ENCODE measurements around the gene ALK. TPM values are rescaled to one million over a fixed set of nuclear protein-coding genes. Genes with fewer than 3 reads are reported as not detected.

ALK gene
- total and polyA plus RNA-seq, 10 of the 15 experiments (the other 5 are each of a cell fraction or from before 2014, with no cell fraction given), result 0.11 TPM; not detected in 9

DNA sequence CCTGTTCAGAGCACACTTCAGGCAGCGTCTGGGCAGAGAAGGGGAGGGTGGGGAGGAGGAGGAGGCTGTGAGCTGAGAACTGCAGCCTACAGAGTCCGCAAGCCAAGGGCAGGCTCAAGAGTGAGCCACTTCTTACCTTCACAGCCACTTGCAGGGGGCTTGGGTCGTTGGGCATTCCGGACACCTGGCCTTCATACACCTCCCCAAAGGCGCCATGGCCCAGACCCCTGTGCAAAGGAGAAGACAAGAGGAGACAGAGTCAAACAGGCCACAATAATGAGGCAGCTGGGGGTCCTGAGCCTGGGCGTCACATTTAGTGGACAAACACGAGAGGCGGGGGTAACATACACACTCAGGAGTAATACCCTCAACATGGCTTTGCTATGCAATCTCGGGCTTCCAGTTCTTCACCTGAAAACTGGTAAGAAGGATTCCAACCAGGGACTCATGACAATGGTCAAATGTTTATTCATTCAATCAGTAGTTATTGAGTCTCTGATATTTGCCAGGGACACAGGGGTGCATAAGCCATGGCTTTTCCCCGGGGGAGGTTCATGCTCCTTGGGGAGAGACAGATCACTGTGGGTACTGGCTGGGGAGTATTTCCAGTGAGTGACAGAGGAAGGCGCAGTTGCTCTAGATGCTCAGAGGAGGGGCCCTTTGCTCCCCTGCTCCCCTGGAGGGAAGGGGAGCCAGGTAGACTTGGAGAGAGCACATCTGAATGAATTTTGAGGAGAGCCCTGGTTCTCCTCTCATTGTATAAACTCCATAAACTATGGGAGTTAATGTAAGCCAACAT is 698.8 kb downstream of the ALK start:
- intact Hi-C loops (cut with micrococcal nuclease; ENCODE audit: unreplicated experiment), result no loop called here
- ChIA-PET RAD21 (ENCODE audit: unreplicated experiment) (no interaction called here), CTCF (interaction anchor here (1.5 kb wide), 1 partner anchor 16 kb away, joined by 4 read pairs; no protein-coding TSS in a partner anchor), POLR2A (no interaction called here), SMC1A (ENCODE audit: uncharacterized antibody, unreplicated experiment) (no interaction called here)
- ATAC-seq (no peak), FAIRE-seq (no peak), DNase-seq (ENCODE audit: low read depth, low spot score) (no peak)
- H3K79me2 ChIP-seq (ENCODE audit: control insufficient read depth, insufficient read depth, low read length), result no peaks in the 10 kb centered on the region
- H3K4me3 ChIP-seq, result no peak overlapping the region
- no TSS peak for BruUV-seq (replicated peaks)
- no peaks in the 10 kb centered on the region for H3K27me3 ChIP-seq (replicated peaks in 1 of 2; ENCODE audit: control insufficient read depth in 2 of 2, insufficient read depth in 2 of 2, low read length in 1 of 2)
- H3K9ac ChIP-seq (ENCODE audit: control insufficient read depth, insufficient read depth, low read length), result no peak overlapping the region
- no peaks in the 10 kb centered on the region for H3K9me3 ChIP-seq (replicated peaks; ENCODE audit: control insufficient read depth, insufficient read depth, low read length)
- in situ Hi-C loops (cut with MboI), result no loop called here
- no peaks in the 10 kb centered on the region for H3K36me3 ChIP-seq (ENCODE audit: control insufficient read depth in 2 of 2, insufficient read depth in 2 of 2, low read length in 1 of 2)
- no peak overlapping the region for H3K27ac ChIP-seq (ENCODE audit: control insufficient read depth, insufficient read depth)
- no peaks in the 10 kb centered on the region for H3K4me1 ChIP-seq (ENCODE audit: control insufficient read depth, insufficient read depth, low read length)
- no peak overlapping the region for H2AFZ ChIP-seq (ENCODE audit: control insufficient read depth, low read depth, low read length)
- no peaks in the 10 kb centered on the region for H4K20me1 ChIP-seq (ENCODE audit: control insufficient read depth, insufficient read depth)
- no peak overlapping the region for H3K4me2 ChIP-seq (ENCODE audit: control insufficient read depth, insufficient read depth)
- WGBS (ENCODE audit: insufficient coverage, insufficient replicate concordance, low lambda C conversion rate, missing lambda C conversion rate), result 38% methylated on average over 10 of the region's 11 CpGs
- TF ChIP-seq, protein P1, sequence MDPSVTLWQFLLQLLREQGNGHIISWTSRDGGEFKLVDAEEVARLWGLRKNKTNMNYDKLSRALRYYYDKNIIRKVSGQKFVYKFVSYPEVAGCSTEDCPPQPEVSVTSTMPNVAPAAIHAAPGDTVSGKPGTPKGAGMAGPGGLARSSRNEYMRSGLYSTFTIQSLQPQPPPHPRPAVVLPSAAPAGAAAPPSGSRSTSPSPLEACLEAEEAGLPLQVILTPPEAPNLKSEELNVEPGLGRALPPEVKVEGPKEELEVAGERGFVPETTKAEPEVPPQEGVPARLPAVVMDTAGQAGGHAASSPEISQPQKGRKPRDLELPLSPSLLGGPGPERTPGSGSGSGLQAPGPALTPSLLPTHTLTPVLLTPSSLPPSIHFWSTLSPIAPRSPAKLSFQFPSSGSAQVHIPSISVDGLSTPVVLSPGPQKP (IDR thresholded peaks at IDR 0.05; ENCODE audit: low read depth, low read length), result no peak
- TF ChIP-seq WRNIP1 (IDR thresholded peaks at IDR 0.05; ENCODE audit: borderline replicate concordance, low read depth, low read length) (no peak), SUPT20H (IDR thresholded peaks at IDR 0.05; ENCODE audit: borderline replicate concordance, control insufficient read depth, low read depth, low read length) (no peak), FOXM1 (IDR thresholded peaks at IDR 0.05; ENCODE audit: low read depth, low read length) (no peak), CEBPB (IDR thresholded peaks at IDR 0.05; ENCODE audit: borderline replicate concordance in 1 of 2, low read depth in 2 of 2, low read length in 2 of 2) (no peak), EED (IDR thresholded peaks at IDR 0.05; ENCODE audit: low read depth) (no peak), ZZZ3 (IDR thresholded peaks at IDR 0.05; ENCODE audit: control insufficient read depth, insufficient read length, low read depth) (no peak), POLR2AphosphoS2 (IDR thresholded peaks at IDR 0.05; ENCODE audit: low read depth, low read length) (no peak)
- TF ChIP-seq, protein P2, sequence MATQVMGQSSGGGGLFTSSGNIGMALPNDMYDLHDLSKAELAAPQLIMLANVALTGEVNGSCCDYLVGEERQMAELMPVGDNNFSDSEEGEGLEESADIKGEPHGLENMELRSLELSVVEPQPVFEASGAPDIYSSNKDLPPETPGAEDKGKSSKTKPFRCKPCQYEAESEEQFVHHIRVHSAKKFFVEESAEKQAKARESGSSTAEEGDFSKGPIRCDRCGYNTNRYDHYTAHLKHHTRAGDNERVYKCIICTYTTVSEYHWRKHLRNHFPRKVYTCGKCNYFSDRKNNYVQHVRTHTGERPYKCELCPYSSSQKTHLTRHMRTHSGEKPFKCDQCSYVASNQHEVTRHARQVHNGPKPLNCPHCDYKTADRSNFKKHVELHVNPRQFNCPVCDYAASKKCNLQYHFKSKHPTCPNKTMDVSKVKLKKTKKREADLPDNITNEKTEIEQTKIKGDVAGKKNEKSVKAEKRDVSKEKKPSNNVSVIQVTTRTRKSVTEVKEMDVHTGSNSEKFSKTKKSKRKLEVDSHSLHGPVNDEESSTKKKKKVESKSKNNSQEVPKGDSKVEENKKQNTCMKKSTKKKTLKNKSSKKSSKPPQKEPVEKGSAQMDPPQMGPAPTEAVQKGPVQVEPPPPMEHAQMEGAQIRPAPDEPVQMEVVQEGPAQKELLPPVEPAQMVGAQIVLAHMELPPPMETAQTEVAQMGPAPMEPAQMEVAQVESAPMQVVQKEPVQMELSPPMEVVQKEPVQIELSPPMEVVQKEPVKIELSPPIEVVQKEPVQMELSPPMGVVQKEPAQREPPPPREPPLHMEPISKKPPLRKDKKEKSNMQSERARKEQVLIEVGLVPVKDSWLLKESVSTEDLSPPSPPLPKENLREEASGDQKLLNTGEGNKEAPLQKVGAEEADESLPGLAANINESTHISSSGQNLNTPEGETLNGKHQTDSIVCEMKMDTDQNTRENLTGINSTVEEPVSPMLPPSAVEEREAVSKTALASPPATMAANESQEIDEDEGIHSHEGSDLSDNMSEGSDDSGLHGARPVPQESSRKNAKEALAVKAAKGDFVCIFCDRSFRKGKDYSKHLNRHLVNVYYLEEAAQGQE (IDR thresholded peaks at IDR 0.05; ENCODE audit: low read depth, low read length), result no peak
- TF ChIP-seq, protein P3, sequence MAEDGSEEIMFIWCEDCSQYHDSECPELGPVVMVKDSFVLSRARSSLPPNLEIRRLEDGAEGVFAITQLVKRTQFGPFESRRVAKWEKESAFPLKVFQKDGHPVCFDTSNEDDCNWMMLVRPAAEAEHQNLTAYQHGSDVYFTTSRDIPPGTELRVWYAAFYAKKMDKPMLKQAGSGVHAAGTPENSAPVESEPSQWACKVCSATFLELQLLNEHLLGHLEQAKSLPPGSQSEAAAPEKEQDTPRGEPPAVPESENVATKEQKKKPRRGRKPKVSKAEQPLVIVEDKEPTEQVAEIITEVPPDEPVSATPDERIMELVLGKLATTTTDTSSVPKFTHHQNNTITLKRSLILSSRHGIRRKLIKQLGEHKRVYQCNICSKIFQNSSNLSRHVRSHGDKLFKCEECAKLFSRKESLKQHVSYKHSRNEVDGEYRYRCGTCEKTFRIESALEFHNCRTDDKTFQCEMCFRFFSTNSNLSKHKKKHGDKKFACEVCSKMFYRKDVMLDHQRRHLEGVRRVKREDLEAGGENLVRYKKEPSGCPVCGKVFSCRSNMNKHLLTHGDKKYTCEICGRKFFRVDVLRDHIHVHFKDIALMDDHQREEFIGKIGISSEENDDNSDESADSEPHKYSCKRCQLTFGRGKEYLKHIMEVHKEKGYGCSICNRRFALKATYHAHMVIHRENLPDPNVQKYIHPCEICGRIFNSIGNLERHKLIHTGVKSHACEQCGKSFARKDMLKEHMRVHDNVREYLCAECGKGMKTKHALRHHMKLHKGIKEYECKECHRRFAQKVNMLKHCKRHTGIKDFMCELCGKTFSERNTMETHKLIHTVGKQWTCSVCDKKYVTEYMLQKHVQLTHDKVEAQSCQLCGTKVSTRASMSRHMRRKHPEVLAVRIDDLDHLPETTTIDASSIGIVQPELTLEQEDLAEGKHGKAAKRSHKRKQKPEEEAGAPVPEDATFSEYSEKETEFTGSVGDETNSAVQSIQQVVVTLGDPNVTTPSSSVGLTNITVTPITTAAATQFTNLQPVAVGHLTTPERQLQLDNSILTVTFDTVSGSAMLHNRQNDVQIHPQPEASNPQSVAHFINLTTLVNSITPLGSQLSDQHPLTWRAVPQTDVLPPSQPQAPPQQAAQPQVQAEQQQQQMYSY (CRISPR knock-in tag; IDR thresholded peaks at IDR 0.05), result no peak

All from GM12878 (cell line).